ENCODE data around the gene TLL1.
A peak's percentile ranks its signal among the peaks of the same experiment; 100 is the strongest.

The TLL1 gene

GRCh38 chr4:165861363-165861762, 11.7 kb upstream of the TLL1 start:
- H3K4ac ChIP-seq (ENCODE audit: low read depth, low read length), result no peak overlapping the region
- H2BK120ac ChIP-seq (ENCODE audit: low read depth, low read length), result no peak overlapping the region
- no peaks in the 10 kb centered on the region for H3K4me1 ChIP-seq (ENCODE audit: control insufficient read depth, low read depth, low read length)
- H3K4me3 ChIP-seq (ENCODE audit: low read length), result no peak overlapping the region
- H3K36me3 ChIP-seq (ENCODE audit: control insufficient read depth, insufficient read depth, low read length), result no peaks in the 10 kb centered on the region
- no peaks in the 10 kb centered on the region for H3K79me1 ChIP-seq (ENCODE audit: low read length)
- H3K9ac ChIP-seq (ENCODE audit: low read length), result no peak overlapping the region
- H2BK15ac ChIP-seq (replicated peaks; ENCODE audit: low read depth), result no peak overlapping the region
- no peaks in the 10 kb centered on the region for H3K27me3 ChIP-seq (ENCODE audit: insufficient read depth, low read length, poor library complexity)
- no peak overlapping the region for H3K4me2 ChIP-seq (ENCODE audit: low read length)
- no peak overlapping the region for H2BK5ac ChIP-seq (ENCODE audit: low read length)
- H3K56ac ChIP-seq (ENCODE audit: low read length), result no peak overlapping the region
- H3K23ac ChIP-seq (ENCODE audit: low read length), result no peak overlapping the region
- H3K79me2 ChIP-seq (ENCODE audit: control insufficient read depth, insufficient read depth, low read length), result no peaks in the 10 kb centered on the region
- no CpG with 5 or more reads among the region's 1 CpG for WGBS (ENCODE audit: extremely low coverage, insufficient coverage, low lambda C conversion rate)
- H4K5ac ChIP-seq (ENCODE audit: low read length), result no peak overlapping the region
- no peak overlapping the region for H4K8ac ChIP-seq (ENCODE audit: low read depth, low read length)
- H3K18ac ChIP-seq (ENCODE audit: low read length), result no peak overlapping the region
- no peak overlapping the region for H2AK5ac ChIP-seq (ENCODE audit: low read length)
- no peak for DNase-seq
- no peak overlapping the region for H3K27ac ChIP-seq (ENCODE audit: low read depth, low read length)

DNA sequence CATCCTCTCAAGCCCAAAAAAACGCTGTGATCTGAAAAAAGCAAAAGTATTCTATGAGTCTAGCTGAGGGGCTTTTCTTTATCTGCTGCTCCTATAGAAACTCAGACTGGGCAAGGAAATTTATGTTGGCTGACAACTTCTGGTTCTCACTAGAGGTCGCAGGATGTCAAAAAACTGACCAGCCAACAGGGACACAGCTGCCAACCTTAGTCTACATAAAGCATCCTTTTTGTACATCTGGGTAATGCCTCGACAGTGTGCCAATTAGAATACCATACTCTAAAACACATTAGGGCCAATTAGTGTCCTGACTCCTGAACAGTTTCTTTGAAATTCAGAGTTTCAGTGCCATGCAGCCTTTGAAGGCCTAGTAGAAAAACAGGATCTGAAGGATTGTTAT, 8.8 kb upstream of the TLL1 start:
- Histone ChIP-seq H3K79me2 (ENCODE audit: control insufficient read depth, insufficient read depth, low read length) (no peaks in the 10 kb centered on the region), H2BK5ac (ENCODE audit: low read length) (no peak overlapping the region), H2AK5ac (ENCODE audit: low read length) (no peak overlapping the region), H3K4me1 (ENCODE audit: control insufficient read depth, low read depth, low read length) (no peaks in the 10 kb centered on the region), H3K56ac (ENCODE audit: low read length) (no peak overlapping the region), H3K27ac (ENCODE audit: low read depth, low read length) (no peak overlapping the region), H4K5ac (ENCODE audit: low read length) (no peak overlapping the region), H2BK15ac (replicated peaks; ENCODE audit: low read depth) (no peak overlapping the region), H3K4me3 (ENCODE audit: low read length) (no peak overlapping the region), H3K36me3 (ENCODE audit: control insufficient read depth, insufficient read depth, low read length) (no peaks in the 10 kb centered on the region), H3K27me3 (ENCODE audit: insufficient read depth, low read length, poor library complexity) (no peaks in the 10 kb centered on the region), H3K4me2 (ENCODE audit: low read length) (no peak overlapping the region), H3K79me1 (ENCODE audit: low read length) (no peaks in the 10 kb centered on the region), H2BK120ac (ENCODE audit: low read depth, low read length) (no peak overlapping the region), H3K18ac (ENCODE audit: low read length) (no peak overlapping the region), H4K8ac (ENCODE audit: low read depth, low read length) (no peak overlapping the region), H3K4ac (ENCODE audit: low read depth, low read length) (no peak overlapping the region), H3K9ac (ENCODE audit: low read length) (no peak overlapping the region), H3K23ac (ENCODE audit: low read length) (no peak overlapping the region)
- peak; percentile 22 for DNase-seq
- no CpG with 5 or more reads among the region's 3 CpGs for WGBS (ENCODE audit: extremely low coverage, insufficient coverage, low lambda C conversion rate)

DNA sequence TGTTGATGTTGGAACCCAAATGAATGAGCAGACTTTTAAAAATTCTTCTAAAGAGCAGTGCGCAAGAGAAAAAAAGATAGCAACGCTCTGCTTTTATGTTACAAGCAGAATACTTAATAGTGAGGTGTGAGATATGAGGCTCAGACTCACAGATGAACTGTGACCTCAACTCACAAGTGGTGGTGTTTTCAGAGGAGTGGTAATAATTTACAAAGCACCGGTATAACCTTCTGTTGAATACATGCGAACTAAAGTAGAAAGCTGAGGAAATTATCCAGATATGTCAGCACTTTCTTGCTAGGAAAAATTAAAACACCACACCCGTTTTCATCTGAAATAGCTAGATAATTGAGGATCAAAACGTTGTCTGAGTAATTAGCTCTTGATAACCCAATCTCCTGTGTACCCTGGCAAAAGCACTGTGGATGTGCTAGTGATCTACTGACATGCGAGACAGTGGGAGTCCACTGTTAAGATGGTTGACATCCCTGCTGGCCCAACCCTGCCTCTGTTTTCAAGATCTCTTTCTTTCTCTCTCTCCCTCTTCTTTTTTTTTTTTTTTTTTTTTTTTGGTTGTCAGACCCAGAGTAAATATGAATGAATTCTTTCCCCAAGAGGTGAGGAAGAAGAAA, 6.9 kb upstream of the TLL1 start:
- WGBS (ENCODE audit: extremely low coverage, insufficient coverage, low lambda C conversion rate), result no CpG with 5 or more reads among the region's 7 CpGs
- no peak overlapping the region for H3K9ac ChIP-seq (ENCODE audit: low read length)
- no peak overlapping the region for H3K56ac ChIP-seq (ENCODE audit: low read length)
- H2BK15ac ChIP-seq (replicated peaks; ENCODE audit: low read depth), result no peak overlapping the region
- no peak overlapping the region for H4K8ac ChIP-seq (ENCODE audit: low read depth, low read length)
- H2BK120ac ChIP-seq (ENCODE audit: low read depth, low read length), result no peak overlapping the region
- H2AK5ac ChIP-seq (ENCODE audit: low read length), result no peak overlapping the region
- no peaks in the 10 kb centered on the region for H3K4me1 ChIP-seq (ENCODE audit: control insufficient read depth, low read depth, low read length)
- H3K4me2 ChIP-seq (ENCODE audit: low read length), result no peak overlapping the region
- no peak overlapping the region for H3K23ac ChIP-seq (ENCODE audit: low read length)
- H3K18ac ChIP-seq (ENCODE audit: low read length), result no peak overlapping the region
- no peaks in the 10 kb centered on the region for H3K79me1 ChIP-seq (ENCODE audit: low read length)
- no peak overlapping the region for H2BK5ac ChIP-seq (ENCODE audit: low read length)
- H3K36me3 ChIP-seq (ENCODE audit: control insufficient read depth, insufficient read depth, low read length), result no peaks in the 10 kb centered on the region
- H4K5ac ChIP-seq (ENCODE audit: low read length), result no peak overlapping the region
- no peak overlapping the region for H3K4ac ChIP-seq (ENCODE audit: low read depth, low read length)
- no peaks in the 10 kb centered on the region for H3K27me3 ChIP-seq (ENCODE audit: insufficient read depth, low read length, poor library complexity)
- no peak overlapping the region for H3K4me3 ChIP-seq (ENCODE audit: low read length)
- no peak overlapping the region for H3K27ac ChIP-seq (ENCODE audit: low read depth, low read length)
- no peak for DNase-seq
- no peaks in the 10 kb centered on the region for H3K79me2 ChIP-seq (ENCODE audit: control insufficient read depth, insufficient read depth, low read length)

DNA sequence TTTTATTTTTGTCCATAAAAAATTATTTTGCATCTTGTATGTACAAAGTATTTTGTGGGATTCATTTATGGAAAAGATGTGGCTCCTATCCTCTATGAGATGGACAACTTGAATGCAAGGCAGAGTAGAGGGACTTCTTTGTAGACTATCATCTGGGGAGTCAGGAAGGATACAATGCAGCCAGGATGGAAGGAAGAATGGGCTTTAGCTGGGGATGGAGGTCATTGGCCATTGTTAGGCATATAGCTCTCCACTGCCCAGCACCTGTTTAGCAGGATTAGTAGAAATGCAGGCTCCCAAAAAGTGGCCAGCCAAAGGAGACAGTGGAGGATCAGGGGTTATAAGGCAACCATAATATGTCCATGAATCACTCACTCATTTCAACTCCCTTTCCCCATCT, 5.1 kb upstream of the TLL1 start:
- Histone ChIP-seq H2BK120ac (ENCODE audit: low read depth, low read length) (no peak overlapping the region), H3K4ac (ENCODE audit: low read depth, low read length) (no peak overlapping the region), H3K27me3 (ENCODE audit: insufficient read depth, low read length, poor library complexity) (no peaks in the 10 kb centered on the region), H3K18ac (ENCODE audit: low read length) (no peak overlapping the region), H3K23ac (ENCODE audit: low read length) (no peak overlapping the region), H3K27ac (ENCODE audit: low read depth, low read length) (no peak overlapping the region), H3K56ac (ENCODE audit: low read length) (no peak overlapping the region), H3K36me3 (ENCODE audit: control insufficient read depth, insufficient read depth, low read length) (no peaks in the 10 kb centered on the region), H4K5ac (ENCODE audit: low read length) (no peak overlapping the region), H4K8ac (ENCODE audit: low read depth, low read length) (no peak overlapping the region), H3K9ac (ENCODE audit: low read length) (no peak overlapping the region), H3K4me2 (ENCODE audit: low read length) (no peak overlapping the region), H3K4me3 (ENCODE audit: low read length) (no peak overlapping the region), H3K4me1 (ENCODE audit: control insufficient read depth, low read depth, low read length) (no peaks in the 10 kb centered on the region), H2AK5ac (ENCODE audit: low read length) (no peak overlapping the region), H3K79me2 (ENCODE audit: control insufficient read depth, insufficient read depth, low read length) (no peaks in the 10 kb centered on the region), H3K79me1 (ENCODE audit: low read length) (no peaks in the 10 kb centered on the region), H2BK5ac (ENCODE audit: low read length) (no peak overlapping the region), H2BK15ac (replicated peaks; ENCODE audit: low read depth) (no peak overlapping the region)
- no peak for DNase-seq

GRCh38 chr4:165873298-165874071, 448 bp downstream of the TLL1 start:
- no peak overlapping the region for H3K27ac ChIP-seq (ENCODE audit: low read depth, low read length)
- no peak overlapping the region for H3K4ac ChIP-seq (ENCODE audit: low read depth, low read length)
- H3K56ac ChIP-seq (ENCODE audit: low read length), result peak overlapping the region; percentile 56
- peak overlapping the region; percentile 6 for H3K9ac ChIP-seq (ENCODE audit: low read length)
- H3K4me1 ChIP-seq (ENCODE audit: control insufficient read depth, low read depth, low read length), result no peaks in the 10 kb centered on the region
- no peak overlapping the region for H2BK15ac ChIP-seq (replicated peaks; ENCODE audit: low read depth)
- peak overlapping the region; percentile 94 for H3K4me2 ChIP-seq (ENCODE audit: low read length)
- peaks cover 14% of the 10 kb centered on the region for H3K27me3 ChIP-seq (ENCODE audit: insufficient read depth, low read length, poor library complexity)
- no peaks in the 10 kb centered on the region for H3K79me2 ChIP-seq (ENCODE audit: control insufficient read depth, insufficient read depth, low read length)
- no peak overlapping the region for H4K8ac ChIP-seq (ENCODE audit: low read depth, low read length)
- H3K36me3 ChIP-seq (ENCODE audit: control insufficient read depth, insufficient read depth, low read length), result no peaks in the 10 kb centered on the region
- peak overlapping the region; percentile 39 for H3K4me3 ChIP-seq (ENCODE audit: low read length)
- no peak overlapping the region for H2BK120ac ChIP-seq (ENCODE audit: low read depth, low read length)
- H2BK5ac ChIP-seq (ENCODE audit: low read length), result no peak overlapping the region
- no CpG with 5 or more reads among the region's 70 CpGs for WGBS (ENCODE audit: extremely low coverage, insufficient coverage, low lambda C conversion rate)
- no peak overlapping the region for H4K5ac ChIP-seq (ENCODE audit: low read length)
- H3K18ac ChIP-seq (ENCODE audit: low read length), result no peak overlapping the region
- DNase-seq, result peak; percentile 47
- peak overlapping the region; percentile 66 for H3K23ac ChIP-seq (ENCODE audit: low read length)
- no peak overlapping the region for H2AK5ac ChIP-seq (ENCODE audit: low read length)
- H3K79me1 ChIP-seq (ENCODE audit: low read length), result no peaks in the 10 kb centered on the region
